Occipital lobe (tissue), 2 donors: ENCODE data around the gene HSPE1. TPM values are rescaled to one million over a fixed set of nuclear protein-coding genes. Genes with fewer than 3 reads are reported as not detected.
"Not testable (repeated sequence)": the region's sequence is repeated elsewhere in the genome, so short reads cannot be mapped to it uniquely, and the experiment has no call there.

Source experiments
- DNase-seq: peaks from one replicate; lab custom pipeline; 2025; lab: John Stamatoyannopoulos, UW
- total RNA-seq: library from RNA; depleted of rRNA; stranded (reverse); fragments of >200 nt; gene quantifications from one replicate; pipeline ENCODE4 v1.2.3, GENCODE V29; 2014

The HSPE1 gene
- total RNA-seq, 1 donor from 2014 or later = 63.3 TPM

DNA sequence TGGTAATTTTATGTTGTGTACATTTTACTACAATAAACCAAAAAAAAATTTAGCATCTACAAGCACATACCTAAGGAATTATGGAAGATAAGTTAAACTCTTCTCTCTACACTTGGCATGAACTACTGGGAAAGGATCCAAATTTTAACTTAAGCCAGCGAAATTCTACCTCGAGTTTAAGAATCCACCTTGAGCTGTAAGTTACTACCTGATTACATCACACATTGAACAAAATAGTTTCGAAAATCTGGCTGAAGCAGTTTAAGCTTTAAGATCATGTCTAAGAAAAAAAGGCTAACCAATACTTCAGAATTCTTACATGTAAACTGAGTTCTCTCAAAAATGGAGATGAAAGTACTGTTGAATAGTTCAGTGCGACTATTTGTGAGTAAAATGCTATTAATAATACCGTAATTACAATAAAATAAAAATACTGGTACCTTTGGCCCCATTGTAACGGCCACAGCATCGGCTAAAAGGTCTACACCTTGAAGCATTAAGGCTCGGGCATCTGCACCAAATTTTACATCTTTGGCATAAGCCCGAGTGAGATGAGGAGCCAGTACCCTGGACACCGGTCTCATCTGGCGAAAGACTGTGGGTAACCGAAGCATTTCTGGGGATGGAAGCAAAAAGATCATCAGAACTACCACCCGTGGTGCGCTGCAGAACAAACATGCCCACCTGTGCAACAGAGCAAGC lies 1.8 kb upstream of the HSPE1 start:
- no peak for DNase-seq

DNA sequence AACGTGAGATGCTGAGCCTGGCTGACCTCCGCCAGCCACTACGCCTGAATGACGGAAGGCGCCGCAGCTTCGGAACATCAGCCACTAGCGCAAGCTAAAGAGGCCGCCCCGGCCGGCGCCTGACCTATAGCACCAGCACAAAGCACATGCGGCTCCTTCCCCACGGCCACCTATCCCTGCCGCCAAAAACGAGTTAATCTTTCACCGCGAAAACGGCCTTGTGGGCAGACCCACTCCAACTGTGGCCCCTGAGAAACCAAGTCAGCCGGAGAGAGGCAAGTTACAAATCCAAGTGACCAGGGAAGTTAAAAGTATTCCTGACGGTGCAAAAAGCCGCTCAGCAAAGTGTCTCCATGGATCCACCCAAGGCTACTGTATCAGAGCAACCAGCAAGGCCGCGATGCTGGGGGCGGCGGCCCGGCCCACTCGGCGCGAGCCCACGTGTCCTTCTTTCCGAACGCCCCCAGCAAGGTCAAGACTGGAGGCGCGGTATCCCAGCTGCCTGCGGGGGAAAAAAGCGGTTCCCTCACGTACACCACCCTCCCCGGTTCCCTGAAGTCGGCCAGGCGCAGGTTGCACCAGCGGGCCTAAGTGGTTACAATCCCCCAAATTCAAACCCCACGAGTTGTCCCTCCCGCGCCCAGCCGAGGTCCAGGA lies 1.1 kb upstream of the HSPE1 start:
- DNase-seq = peak; percentile 58

DNA sequence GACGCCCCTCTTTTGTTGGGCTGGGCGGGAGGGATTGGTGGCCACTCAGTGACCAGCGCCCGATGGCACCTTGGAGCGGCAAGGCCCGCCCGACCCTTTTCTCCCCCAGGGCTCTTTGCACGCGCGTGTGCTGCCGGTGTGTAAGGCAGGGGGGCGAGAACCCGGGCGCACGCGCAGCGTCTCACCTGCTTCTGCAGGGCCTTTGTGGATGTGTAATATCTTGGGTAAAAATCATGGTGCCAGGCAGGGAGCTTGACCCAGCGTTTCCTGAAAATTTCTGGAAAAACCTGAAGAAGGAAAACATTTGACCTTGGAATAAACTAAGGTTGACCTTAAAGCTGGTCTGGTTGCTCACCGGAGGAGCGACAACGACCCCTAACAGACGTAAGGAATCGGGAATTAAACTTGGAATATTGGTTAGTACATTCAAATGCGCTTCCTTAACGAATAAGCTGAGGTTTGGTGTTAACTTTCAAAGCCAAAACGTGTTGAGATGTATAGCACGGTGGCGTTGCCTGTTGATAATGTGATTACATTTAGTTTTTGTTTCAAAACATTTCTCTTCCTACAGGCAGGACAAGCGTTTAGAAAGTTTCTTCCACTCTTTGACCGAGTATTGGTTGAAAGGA lies 438 bp downstream of the HSPE1 start:
- DNase-seq = no peak

DNA sequence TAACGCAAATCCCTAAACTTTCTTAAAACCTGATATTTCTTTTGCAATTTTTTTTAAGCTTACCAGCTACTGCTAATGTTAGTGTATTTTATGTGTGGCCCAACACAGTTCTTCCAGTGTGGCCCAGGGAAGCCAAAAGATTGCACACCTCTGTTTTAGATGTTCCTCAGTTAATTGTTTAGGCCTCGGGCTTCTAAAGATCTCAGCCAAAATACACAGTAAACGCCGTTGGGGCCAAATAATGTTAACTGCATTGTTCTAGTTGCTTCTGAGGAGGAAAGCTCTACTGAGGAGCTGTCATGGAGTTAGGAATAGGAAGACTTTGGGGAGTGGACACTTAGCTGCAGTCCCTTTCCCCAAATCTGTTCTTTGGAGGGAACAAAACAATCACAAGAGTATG lies 2.0 kb downstream of the HSPE1 start:
- no peak for DNase-seq

DNA sequence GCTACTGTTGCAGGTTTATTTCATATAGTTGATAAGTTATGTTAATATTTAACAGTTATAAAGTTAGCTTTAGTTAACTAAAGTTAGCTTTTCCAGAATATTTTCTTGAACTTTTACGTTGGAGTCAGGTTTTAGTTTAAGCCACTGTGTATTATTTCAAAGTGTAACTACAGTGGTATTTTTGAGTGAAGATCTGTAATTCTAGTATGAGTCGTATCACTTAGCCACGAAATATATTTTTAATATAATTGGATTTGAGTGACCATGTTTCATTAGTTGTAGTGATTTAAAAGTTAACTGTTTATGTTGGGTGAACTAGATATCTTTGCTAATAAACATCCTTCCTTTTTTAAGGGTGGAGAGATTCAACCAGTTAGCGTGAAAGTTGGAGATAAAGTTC lies 2.5 kb downstream of the HSPE1 start:
- no peak for DNase-seq

DNA sequence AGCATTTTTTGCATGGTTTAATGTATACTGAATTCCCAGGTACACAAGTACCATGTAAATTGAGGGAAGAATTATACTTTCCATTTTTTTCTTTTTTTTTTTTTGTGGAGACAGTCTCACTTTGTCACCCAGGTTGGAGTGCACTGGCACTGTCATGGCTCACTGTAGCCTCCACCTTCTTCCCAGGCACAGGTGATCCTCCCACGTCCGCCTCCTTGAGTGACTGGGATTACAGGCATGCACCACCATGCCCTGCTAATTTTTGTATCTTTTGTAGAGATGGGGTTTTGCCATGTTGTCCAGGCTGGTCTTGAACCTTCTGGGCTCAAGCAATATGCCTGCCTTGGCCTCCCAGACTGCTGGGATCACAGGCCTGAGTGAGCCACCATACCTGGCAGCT lies 3.8 kb downstream of the HSPE1 start:
- no peak for DNase-seq

DNA sequence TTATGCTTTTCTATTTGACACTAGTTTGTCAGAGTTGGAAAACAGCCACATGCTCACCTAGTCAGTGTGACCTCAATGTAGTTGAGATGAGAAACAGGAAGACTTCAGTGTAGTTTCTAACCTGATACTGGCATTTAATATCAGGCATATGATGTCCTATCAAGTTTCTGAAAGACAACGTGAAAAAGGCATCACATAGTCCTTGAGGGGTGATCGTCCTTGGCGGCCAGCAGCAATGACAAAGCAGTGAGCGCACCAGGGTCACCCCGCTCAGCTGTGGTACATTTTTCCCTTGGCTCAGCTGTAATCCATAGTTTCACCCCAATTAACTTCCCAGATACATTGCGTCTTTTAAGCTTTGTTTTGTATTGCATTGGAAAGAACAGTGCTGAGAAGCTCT lies 4.3 kb downstream of the HSPE1 start:
- DNase-seq = no peak

DNA sequence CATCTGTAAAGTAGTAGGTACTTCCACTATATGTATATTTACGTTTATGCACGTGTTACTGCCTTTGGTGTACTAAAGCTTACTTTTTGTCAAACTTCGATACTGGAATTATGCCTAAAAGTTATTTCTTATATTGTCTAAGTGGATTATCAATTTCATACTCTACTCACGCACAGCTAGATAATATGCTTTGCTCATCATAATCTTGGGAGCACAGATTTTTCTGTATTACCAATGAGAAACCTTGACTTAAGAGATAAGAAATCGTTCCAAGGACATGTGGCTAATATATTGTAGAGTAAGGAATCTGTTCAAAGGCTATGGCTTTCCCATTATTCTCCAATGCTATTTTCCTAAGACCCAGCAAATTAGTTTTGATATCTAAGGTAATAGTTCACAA lies 6.5 kb downstream of the HSPE1 start:
- no peak for DNase-seq

DNA sequence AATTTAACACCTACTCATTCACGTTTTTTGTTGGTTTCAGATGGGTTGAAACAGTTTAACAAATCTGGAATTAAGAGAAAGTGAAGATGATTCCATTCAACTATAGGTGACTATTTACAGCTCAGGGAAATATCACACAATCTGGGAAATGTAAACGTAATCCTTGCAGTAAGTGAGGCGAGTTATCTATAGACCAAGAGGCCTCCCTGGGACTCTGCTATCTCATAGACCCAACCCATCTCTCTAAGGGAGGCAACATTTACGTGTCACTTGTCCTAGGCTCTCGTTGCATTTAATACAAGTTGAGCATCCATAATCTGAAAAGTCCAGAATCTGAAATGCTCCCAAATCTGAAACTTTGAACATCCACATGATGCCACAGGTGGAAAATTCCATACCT lies 13.7 kb downstream of the HSPE1 start:
- no peak for DNase-seq

DNA sequence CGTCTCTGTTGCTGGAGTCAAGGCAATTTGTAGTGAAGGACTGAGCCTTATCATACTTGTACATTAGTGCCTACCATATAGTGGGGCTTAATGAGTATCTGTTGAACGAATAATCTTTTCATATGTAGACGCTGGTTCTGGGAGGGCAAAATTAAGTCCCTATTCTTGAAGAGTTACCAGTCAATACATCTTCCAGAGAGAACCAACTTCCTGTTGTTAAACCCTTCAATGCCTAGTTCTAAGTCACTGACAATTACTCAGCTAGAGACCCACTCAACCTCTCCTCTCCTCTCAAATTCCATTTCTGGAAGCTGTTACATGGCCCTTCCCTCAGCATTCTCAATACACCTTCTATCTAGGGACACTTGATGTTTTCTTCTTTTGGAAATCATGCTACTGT lies 14.6 kb downstream of the HSPE1 start:
- no peak for DNase-seq

DNA sequence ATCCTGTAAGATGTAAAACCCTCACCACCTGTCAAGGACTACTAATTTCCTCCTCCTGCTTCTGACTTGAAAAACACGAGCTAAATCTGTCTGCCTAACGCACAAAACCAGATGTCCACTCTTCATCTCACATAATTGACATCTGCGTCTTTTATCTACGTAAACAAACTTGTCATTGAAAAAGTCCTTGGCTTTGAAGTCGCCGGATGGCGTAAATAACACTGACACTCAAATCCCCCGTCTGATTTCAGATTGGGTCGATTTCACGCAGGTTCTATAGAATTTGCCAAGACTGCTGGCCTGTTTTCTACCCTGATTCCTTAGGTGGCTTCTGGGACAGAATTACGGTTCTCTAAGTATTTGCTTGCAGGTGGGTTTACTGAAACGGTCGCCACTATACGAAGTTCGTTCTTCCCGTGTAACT lies 15.1 kb downstream of the HSPE1 start:
- peak; percentile 18 for DNase-seq

DNA sequence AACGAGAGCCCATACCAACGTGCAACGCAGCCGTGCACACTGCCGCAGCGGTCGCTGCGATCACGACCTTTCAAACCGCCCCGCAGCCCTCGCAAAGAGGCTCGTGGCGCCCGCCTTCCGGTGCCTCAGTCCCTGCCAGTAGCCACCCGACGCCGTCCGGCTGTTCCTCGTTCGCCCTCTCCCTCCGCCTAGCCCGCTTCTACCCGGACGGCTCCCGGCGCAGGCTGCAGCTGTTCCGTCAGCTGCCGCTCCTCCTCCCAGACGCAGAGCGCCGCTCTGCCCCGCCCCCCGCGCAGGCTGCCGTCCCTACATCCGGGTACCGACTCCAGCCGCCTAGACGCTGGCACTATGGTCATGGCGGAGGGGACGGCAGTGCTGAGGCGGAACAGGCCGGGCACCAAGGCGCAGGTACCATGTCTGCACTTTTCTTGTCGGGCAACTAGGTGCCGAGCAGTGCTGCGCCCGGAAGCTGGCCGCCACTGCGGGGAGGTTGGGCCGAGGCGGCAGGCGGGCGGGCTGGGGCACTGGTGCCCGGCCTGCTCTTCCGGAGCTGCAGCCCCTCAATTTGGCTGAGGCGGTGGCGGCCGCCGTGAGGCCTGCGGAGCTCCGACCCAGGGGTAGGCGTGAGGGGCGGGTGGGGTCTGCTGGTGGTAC lies 15.7 kb downstream of the HSPE1 start, which contains the start of gene MOB4:
Gene MOB4, plus strand, starts transcription at position 328 of the 654 bp plus-strand sequence. Its CDS starts 21 bp downstream, at position 349.
- DNase-seq = peak; percentile 95

DNA sequence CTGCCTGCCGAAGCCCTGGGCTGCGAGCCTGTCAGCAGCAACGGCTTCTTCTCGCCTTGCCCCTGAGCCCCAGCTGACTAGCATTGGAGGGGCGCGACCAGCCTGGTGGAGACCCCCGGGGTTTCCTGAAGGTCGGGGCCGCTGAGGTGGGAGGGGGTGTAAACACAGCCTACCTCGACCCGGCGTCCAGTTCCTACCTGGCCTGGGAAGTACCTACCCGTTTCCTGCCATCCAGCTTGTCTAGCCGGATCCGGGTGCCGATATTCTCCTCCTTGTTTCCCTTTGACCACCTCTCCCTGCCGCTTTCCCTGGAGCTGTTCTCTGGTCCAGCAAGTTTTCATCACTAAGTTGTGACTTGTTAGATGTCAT lies 16.2 kb downstream of the HSPE1 start:
- no peak for DNase-seq

DNA sequence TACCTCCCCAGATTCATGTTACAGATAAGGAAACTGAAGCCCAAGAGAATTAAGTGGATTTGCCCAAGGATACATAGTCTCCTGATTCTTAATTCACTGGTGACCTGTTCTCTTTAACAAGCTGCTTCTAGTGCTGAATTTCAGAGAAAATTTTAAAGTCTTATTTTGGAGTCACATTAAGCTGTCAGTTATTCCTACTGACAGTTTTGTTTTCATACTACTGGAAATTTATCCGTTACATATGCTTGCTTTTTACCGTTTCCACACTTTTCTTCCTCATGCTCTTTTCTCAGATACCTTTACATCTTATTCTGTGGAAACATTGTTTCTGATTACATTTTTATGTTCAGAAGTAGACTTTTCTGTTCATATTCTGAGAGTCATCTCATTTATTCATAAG lies 17.0 kb downstream of the HSPE1 start:
- DNase-seq = no peak

DNA sequence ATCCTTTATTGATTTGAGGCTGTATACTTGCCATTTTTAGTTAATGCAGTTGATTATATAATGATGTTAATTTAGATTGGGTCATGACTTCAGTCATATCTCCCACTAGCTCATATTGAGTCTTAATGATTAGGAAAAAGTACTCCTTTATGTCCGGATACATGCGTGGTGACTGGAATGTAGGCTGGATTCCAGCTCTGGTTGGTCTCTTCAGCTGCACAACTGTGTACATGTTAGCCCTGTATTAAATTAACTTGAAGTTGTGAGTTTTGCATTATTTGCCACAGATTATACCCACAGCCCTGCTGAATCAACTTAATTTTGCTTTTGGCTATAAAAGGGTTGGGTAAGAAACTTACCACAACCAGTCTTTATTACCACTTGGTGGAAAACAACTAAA lies 38.2 kb downstream of the HSPE1 start:
- no peak for DNase-seq

DNA sequence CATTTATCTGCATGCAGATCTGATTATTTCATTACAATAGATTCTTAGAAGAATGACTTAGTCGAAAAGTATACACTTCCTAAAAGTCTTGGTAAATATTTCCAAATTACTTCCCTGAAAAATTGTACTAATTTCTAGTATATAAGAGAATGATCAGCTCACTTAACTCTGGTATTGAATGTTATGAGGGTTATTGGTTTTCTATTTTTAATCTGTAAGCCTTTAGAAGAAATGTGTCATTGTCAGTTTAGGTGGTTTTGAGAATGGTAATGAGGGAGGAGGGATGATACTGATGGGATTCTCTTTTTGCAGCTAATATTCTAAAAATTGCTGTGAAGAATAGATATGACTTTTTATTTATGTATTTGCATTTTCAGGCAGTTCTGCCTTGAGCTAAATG lies 39.6 kb downstream of the HSPE1 start:
- DNase-seq = no peak

DNA sequence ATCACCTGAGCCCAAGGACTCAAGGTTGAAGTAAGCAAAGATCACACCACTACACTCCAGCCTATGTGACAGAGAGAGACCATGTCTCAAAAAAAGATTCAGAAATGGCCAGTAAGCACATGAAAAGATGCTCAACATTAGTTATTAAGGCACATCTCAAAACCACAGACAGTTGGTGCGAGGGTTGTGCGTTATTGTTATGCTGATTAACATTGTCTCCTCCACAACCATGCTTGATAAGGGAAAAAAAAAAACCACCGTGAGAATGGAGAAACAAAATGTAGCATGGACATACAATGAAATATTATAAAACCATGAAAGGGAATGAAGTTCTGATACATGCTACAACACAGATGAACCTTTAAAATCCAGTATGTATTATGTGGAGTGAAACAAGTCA lies 43.0 kb downstream of the HSPE1 start:
- no peak for DNase-seq

DNA sequence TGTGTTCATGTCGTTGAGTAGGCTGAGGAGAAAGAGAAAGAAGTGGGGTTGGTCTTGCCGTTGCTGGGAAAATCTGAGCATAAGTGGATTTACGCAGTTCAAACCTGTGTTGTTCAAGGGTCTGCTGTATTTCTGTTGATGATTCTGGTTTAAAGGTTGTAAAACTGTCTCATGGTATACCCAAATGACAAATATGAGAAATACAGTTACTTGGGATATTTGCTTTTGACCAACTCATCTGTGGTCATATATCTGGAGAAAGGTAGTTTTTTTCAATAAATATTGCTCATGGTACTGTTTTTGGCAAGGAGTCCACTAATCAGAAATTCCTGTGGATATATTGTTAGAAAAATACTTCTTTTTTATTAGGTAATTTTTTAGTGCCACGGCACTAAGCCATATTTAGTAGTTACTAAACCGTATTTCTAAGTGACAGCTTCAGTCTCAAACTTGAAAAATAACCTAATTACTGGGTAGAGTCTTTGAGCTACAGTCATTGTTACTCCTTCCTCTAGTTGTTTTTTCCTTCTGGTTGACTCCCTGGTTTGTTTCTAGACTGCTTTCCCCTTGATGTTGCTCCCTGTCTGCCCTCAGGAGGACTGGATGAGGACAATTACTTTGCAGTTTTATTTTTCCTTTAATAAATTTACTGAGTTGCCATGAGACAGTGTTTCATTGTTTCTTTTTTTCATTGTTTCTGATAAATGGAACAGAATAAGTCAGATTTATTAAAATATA lies 47.2 kb downstream of the HSPE1 start:
- DNase-seq = no peak

DNA sequence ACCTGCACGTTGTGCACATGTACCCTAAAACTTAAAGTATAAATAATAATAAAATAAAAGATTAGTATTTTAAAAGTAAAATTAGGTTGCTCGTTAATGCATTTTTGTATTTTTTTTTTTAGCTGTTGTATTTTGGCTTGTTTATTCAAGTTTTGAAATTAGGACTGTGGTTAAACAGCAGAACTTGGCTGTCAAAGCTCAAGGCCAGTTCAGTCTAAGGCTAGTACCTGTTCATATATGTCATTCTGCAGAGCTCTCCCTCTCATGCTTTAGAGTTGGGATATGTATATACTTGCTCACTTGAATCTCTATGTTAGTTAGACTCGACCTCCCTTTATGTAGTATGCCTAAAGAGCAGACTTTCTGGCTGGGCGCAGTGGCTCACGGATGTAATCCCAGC lies 48.4 kb downstream of the HSPE1 start:
- DNase-seq = no peak

DNA sequence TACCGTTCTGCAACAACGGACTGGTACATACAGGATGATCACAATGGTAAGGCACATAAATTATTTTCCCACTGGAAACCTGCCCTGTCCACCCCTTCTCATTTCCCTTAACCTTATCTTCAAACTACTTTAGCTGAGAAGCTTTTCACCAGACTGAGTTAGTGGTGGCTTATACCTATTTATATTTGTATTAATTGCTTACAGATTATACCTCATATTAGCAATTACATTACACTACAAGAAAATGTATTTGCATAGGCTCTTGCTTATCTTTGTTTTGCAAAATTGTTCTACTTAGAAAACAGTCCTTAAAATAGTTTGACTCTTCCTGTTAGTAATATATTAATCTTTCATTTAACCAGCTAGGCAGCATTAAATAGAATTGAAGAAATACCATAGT lies 51.1 kb downstream of the HSPE1 start:
- DNase-seq = not testable (repeated sequence)
